PC-3 (cell line): ENCODE data around the gene SYNJ2.

Experiments
- EZH2 ChIP-seq: fragments of 300-600 bp; sonication (generic); IDR thresholded peaks from one replicate; pipeline ENCODE4 v1.6.1; 2017; ENCODE audit warnings: antibody characterized with exemption, mild to moderate bottlenecking, low read length; ENCODE audit not compliant: unreplicated experiment
- EZH2phosphoT487 ChIP-seq: fragments of 300-600 bp; sonication (generic); IDR thresholded peaks from 2 replicates; pipeline ENCODE4 v1.6.1; 2018; ENCODE audit warnings: mild to moderate bottlenecking, antibody characterized with exemption, low read length, borderline replicate concordance
- TF ChIP-seq, protein P1 (sequence below): fragments of 300-600 bp; sonication (generic); conservative IDR thresholded peaks from 2 replicates; pipeline ENCODE4 v1.5.1; 2017; ENCODE audit warnings: antibody characterized with exemption, low read depth, mild to moderate bottlenecking, low read length

DNA sequence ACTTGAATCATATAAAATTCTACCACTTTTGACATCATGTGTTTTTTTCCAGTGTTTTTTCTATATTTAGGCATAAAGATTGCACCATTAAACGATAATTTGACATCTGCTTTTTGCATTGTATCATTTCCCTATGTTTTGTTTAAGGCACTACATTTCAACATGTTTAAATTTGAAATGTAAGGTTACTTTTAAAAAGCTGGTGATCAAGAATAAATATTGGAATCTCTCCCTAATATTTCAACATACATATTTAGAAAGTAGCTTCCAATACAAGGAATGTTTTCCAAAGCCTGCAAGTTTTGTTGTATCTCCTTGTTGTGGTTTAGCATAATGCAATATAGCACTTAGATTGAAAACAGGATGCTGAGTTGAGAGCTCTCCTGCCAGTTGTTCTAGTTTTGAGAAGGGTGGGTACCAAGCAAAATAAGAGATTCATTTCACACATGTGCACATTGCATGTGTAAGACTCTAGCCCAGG, 76.5 kb downstream of the SYNJ2 start:
- TF ChIP-seq, protein P1, sequence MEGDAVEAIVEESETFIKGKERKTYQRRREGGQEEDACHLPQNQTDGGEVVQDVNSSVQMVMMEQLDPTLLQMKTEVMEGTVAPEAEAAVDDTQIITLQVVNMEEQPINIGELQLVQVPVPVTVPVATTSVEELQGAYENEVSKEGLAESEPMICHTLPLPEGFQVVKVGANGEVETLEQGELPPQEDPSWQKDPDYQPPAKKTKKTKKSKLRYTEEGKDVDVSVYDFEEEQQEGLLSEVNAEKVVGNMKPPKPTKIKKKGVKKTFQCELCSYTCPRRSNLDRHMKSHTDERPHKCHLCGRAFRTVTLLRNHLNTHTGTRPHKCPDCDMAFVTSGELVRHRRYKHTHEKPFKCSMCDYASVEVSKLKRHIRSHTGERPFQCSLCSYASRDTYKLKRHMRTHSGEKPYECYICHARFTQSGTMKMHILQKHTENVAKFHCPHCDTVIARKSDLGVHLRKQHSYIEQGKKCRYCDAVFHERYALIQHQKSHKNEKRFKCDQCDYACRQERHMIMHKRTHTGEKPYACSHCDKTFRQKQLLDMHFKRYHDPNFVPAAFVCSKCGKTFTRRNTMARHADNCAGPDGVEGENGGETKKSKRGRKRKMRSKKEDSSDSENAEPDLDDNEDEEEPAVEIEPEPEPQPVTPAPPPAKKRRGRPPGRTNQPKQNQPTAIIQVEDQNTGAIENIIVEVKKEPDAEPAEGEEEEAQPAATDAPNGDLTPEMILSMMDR: no peak
- TF ChIP-seq EZH2 (no peak), EZH2phosphoT487 (no peak)
